ENCODE data around the gene NFATC3.

The NFATC3 gene

DNA sequence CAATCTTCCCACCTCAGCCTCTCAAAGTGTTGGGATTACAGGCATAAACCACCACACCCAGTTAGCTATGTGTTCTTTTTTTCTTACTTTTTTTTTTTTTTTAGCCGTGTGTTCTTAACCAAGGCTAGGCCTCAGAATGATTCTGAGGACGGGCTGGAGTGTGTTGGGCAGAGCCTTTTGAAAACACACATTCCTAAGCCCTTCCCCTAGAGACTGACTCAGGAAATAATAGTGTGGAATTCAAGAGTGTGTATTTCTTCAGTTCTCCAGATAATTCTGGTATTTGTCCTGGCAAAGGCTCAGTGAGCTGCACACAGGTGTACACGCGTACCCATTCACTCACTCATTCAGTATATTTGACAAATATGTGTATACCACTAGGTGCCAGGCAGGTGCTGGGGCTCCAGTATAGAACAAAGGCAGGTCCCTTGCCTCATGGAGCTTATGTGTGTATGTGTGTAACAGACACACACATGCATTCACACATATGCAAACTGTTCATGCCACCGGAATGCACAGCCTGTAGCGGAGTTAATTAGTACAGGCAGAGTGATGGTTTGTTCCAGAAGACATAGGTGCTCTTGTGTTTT lies 19.4 kb upstream of the NFATC3 start:
- H3K4me3 ChIP-seq (IDR thresholded peaks at IDR 0.05; ENCODE audit: insufficient read depth, low read depth, low read length) = no peak overlapping the region

DNA sequence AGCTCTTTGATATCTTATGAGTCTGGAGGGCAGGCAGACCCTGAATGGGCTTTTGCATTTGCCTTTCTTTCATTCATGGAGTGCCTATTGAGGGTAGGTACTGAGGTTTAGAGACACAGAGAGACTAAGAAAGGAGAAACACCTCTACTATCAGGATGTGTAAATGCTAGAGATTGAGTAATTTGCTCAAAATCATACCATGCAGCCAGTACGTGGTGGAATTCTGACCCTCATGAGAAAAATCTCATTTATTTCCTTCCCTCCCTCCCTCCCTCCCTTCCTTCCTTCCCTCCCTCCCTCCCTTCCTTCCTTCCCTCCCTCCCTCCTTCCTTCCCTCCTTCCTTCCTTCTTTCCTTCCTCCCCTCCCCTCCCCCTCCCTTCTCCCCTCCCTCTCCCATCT lies 18.4 kb upstream of the NFATC3 start:
- Histone ChIP-seq H2AFZ (ENCODE audit: low read depth) (no peak overlapping the region), H3K36me3 (ENCODE audit: insufficient read depth) (no peaks in the 10 kb centered on the region), H3K79me2 (ENCODE audit: insufficient read depth, low read depth) (no peaks in the 10 kb centered on the region), H3K4me2 (no peak overlapping the region), H4K20me1 (ENCODE audit: insufficient read depth) (no peaks in the 10 kb centered on the region), H3K27ac (no peak overlapping the region), H3K9ac (no peak overlapping the region), H3K4me3 (IDR thresholded peaks at IDR 0.05; ENCODE audit: insufficient read depth, low read depth, low read length) (no peak overlapping the region), H3K4me1 (ENCODE audit: low read depth, poor library complexity, severe bottlenecking) (peaks cover under 1% of the 10 kb centered on the region), H3K27me3 (ENCODE audit: insufficient read depth, low read depth) (no peaks in the 10 kb centered on the region)
- TF ChIP-seq, protein P1, sequence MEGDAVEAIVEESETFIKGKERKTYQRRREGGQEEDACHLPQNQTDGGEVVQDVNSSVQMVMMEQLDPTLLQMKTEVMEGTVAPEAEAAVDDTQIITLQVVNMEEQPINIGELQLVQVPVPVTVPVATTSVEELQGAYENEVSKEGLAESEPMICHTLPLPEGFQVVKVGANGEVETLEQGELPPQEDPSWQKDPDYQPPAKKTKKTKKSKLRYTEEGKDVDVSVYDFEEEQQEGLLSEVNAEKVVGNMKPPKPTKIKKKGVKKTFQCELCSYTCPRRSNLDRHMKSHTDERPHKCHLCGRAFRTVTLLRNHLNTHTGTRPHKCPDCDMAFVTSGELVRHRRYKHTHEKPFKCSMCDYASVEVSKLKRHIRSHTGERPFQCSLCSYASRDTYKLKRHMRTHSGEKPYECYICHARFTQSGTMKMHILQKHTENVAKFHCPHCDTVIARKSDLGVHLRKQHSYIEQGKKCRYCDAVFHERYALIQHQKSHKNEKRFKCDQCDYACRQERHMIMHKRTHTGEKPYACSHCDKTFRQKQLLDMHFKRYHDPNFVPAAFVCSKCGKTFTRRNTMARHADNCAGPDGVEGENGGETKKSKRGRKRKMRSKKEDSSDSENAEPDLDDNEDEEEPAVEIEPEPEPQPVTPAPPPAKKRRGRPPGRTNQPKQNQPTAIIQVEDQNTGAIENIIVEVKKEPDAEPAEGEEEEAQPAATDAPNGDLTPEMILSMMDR (conservative IDR thresholded peaks at IDR 0.05; ENCODE audit: low read depth, low read length) = no peak

More for the DNA sequence above, 19.4 kb upstream of the NFATC3 start:
- H2AFZ ChIP-seq (ENCODE audit: low read depth) = no peak overlapping the region
- no peaks in the 10 kb centered on the region for H3K4me1 ChIP-seq (ENCODE audit: low read depth, poor library complexity, severe bottlenecking)
- H3K4me2 ChIP-seq = no peak overlapping the region
- H3K36me3 ChIP-seq (ENCODE audit: insufficient read depth) = no peaks in the 10 kb centered on the region
- H3K27ac ChIP-seq = no peak overlapping the region
- no peaks in the 10 kb centered on the region for H3K27me3 ChIP-seq (ENCODE audit: insufficient read depth, low read depth)
- H3K79me2 ChIP-seq (ENCODE audit: insufficient read depth, low read depth) = no peaks in the 10 kb centered on the region
- H4K20me1 ChIP-seq (ENCODE audit: insufficient read depth) = no peaks in the 10 kb centered on the region
- no peak overlapping the region for H3K9ac ChIP-seq
- TF ChIP-seq, protein P1 (conservative IDR thresholded peaks at IDR 0.05; ENCODE audit: low read depth, low read length) = no peak

DNA sequence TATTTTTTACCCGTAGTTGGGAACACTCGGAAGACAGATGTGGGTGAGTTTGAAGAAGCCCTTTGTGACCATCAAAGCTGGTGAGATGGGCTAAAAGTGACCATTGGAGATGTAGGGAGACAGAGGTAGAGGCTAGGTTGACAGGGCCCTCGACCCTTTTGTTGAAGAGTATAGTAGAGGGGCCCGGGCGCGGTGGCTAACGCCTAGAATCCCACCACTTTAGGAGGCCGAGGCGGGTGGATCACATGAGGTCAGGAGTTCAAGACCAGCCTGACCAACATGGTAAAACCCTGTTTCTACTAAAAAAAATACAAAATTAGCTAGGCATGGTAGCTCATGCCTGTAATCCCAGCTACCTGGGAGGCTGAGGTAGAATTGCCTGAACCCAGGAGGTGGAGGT lies 16.2 kb upstream of the NFATC3 start:
- no peaks in the 10 kb centered on the region for H3K79me2 ChIP-seq (ENCODE audit: insufficient read depth, low read depth)
- no peak overlapping the region for H3K27ac ChIP-seq
- peaks cover 14% of the 10 kb centered on the region for H3K4me1 ChIP-seq (ENCODE audit: low read depth, poor library complexity, severe bottlenecking)
- H3K36me3 ChIP-seq (ENCODE audit: insufficient read depth) = no peaks in the 10 kb centered on the region
- no peaks in the 10 kb centered on the region for H4K20me1 ChIP-seq (ENCODE audit: insufficient read depth)
- H3K9ac ChIP-seq = no peak overlapping the region
- H3K27me3 ChIP-seq (ENCODE audit: insufficient read depth, low read depth) = no peaks in the 10 kb centered on the region
- no peak overlapping the region for H3K4me3 ChIP-seq (IDR thresholded peaks at IDR 0.05; ENCODE audit: insufficient read depth, low read depth, low read length)
- TF ChIP-seq, protein P1 (conservative IDR thresholded peaks at IDR 0.05; ENCODE audit: low read depth, low read length) = no peak
- no peak overlapping the region for H3K4me2 ChIP-seq
- no peak overlapping the region for H2AFZ ChIP-seq (ENCODE audit: low read depth)

DNA sequence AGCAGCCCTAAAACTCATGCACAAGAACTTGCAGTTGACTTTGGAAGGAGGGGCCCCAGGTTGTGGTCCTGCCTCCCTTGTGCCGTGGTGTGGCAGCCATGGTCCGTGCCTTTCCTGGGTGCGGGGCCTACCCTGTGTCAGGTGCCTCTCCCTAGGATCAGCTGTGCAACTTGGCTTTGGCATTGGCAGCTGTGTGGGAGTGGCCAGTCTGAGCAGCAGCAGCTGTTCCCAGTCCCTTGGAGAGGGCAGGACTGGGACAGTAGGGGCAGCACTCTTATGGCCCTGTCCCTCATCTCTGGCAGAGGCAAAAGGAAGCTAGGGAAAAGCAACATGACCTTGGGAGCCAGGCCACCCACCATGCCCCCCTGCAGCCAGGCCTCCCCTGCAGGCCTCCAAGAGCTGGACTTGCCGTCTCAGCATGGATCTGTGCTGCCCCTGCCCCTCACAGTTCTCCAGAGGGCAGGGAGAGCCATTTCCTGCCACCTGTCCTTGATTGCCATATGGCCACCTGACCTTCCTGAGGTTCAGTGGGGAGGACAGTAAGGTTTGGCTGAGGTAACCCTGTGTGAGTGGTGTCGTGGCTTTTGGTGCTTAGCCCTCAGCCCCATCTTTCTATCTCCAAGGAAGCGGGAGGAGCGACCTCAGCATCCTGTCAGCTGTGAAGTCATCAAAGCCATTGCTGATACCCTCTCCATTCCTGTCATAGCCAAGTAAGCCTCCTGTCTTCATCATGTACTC lies 15.5 kb upstream of the NFATC3 start:
- H3K9ac ChIP-seq = no peak overlapping the region
- no peak overlapping the region for H2AFZ ChIP-seq (ENCODE audit: low read depth)
- H3K4me2 ChIP-seq = no peak overlapping the region
- no peaks in the 10 kb centered on the region for H4K20me1 ChIP-seq (ENCODE audit: insufficient read depth)
- H3K36me3 ChIP-seq (ENCODE audit: insufficient read depth) = no peaks in the 10 kb centered on the region
- TF ChIP-seq, protein P1 (conservative IDR thresholded peaks at IDR 0.05; ENCODE audit: low read depth, low read length) = no peak
- H3K27ac ChIP-seq = no peak overlapping the region
- peaks cover 22% of the 10 kb centered on the region for H3K4me1 ChIP-seq (ENCODE audit: low read depth, poor library complexity, severe bottlenecking)
- H3K79me2 ChIP-seq (ENCODE audit: insufficient read depth, low read depth) = no peaks in the 10 kb centered on the region
- no peak overlapping the region for H3K4me3 ChIP-seq (IDR thresholded peaks at IDR 0.05; ENCODE audit: insufficient read depth, low read depth, low read length)
- H3K27me3 ChIP-seq (ENCODE audit: insufficient read depth, low read depth) = no peaks in the 10 kb centered on the region

Data from KMS-11 (cell line).